HCT116 (cell line): ENCODE results near the gene MYO1G. TPM values are rescaled to one million over a fixed set of nuclear protein-coding genes. Genes with fewer than 3 reads are reported as not detected.

Experiments used
- ATAC-seq: fragments of 200-7000 bp; cut with Tn5 transposase; 2 replicates; pipeline ENCODE4 v1.9.1; 2020; ENCODE audit warnings: mild to moderate bottlenecking, moderate library complexity
- BruUV-seq: library from RNA; stranded (reverse); fragments of 400-500 nt; replicated peaks from 2 replicates; lab custom pipeline; 2021; lab: Mats Ljungman, UMichigan
- CTCF ChIA-PET: fragments of 300-600 bp; sonication (Branson Sonifier 250); formaldehyde crosslinking; loops from one replicate; lab custom pipeline; 2021; ENCODE audit warnings: antibody characterized with exemption; lab: Charles Lee
- POLR2A ChIA-PET: fragments of 300-600, 350-600 bp; sonication (Branson Sonifier 250); formaldehyde crosslinking; loops from one replicate; lab custom pipeline; 2021; ENCODE audit warnings: antibody characterized with exemption; lab: Charles Lee
- RAD21 ChIA-PET, 2 experiments: fragments of 300-600 bp; sonication (Branson Sonifier 250); formaldehyde crosslinking; loops; one replicate each; lab custom pipeline; 2023; ENCODE audit warnings: low total read pairs in 2 of 2; ENCODE audit not compliant: uncharacterized antibody in 2 of 2, unreplicated experiment in 2 of 2, low non-redundant PET in 1 of 2; lab: Charles Lee
- DNase-seq: peaks from one replicate; pipeline ENCODE4 v3.0.0-alpha.2; 2010; ENCODE audit warnings: low read depth, low spot score
- H2AFZ ChIP-seq: fragments of 200-600 bp; shearing (Covaris generic), sonication (generic); 2 replicates; pipeline ENCODE4 v1.6.1; 2017; ENCODE audit warnings: low read depth, mixed run types, mixed read lengths, antibody characterized with exemption, low read length; ENCODE audit not compliant: poor library complexity, severe bottlenecking
- H3K27ac ChIP-seq: 2 replicates; pipeline ENCODE4 v1.5.1; 2012; ENCODE audit warnings: low read depth, low read length
- H3K27me3 ChIP-seq: fragments of 200-600 bp; sonication (generic); 2 replicates; pipeline ENCODE4 v1.6.1; 2016; ENCODE audit warnings: mixed run types, low read length, mixed read lengths; ENCODE audit not compliant: insufficient read depth
- H3K36me3 ChIP-seq, 2 experiments: fragments of 200-500 bp in 1 of 2; fragments of 200-600 bp in 1 of 2; sonication (Bioruptor generic) in 1 of 2; sonication (generic) in 1 of 2; 2 replicates each; pipeline versions ENCODE4 v1.5.1 to v1.6.1; 2014 to 2016; ENCODE audit warnings: low read length in 2 of 2, inconsistent platforms in 1 of 2, mixed read lengths in 1 of 2, mixed run types in 1 of 2; ENCODE audit not compliant: insufficient read depth in 2 of 2, control insufficient read depth in 1 of 2
- H3K4me1 ChIP-seq, 2 experiments: fragments of 200-600 bp in 1 of 2; sonication (generic) in 1 of 2; 2 replicates each; pipeline versions ENCODE4 v1.5.1 to v1.6.1; 2012 to 2017; ENCODE audit warnings: low read length in 2 of 2, inconsistent platforms in 1 of 2, mild to moderate bottlenecking in 1 of 2, mixed read lengths in 1 of 2, mixed run types in 1 of 2, moderate library complexity in 1 of 2; ENCODE audit not compliant: insufficient read depth in 2 of 2, control insufficient read depth in 1 of 2
- H3K4me2 ChIP-seq: fragments of 200-600 bp; sonication (generic); 2 replicates; pipeline ENCODE4 v1.6.1; 2017; ENCODE audit warnings: mixed run types, low read length, mixed read lengths
- H3K4me3 ChIP-seq, 2 experiments: fragments of 200-600 bp in 1 of 2; sonication (generic) in 1 of 2; replicated peaks in 1 of 2; 2 replicates each; pipeline ENCODE4 v1.5.1; 2011 to 2016; ENCODE audit warnings: low read length in 2 of 2, control low read depth in 1 of 2, low read depth in 1 of 2, mild to moderate bottlenecking in 1 of 2, mixed read lengths in 1 of 2, mixed run types in 1 of 2
- H3K79me2 ChIP-seq: fragments of 200-600 bp; sonication (generic); 2 replicates; pipeline ENCODE4 v1.6.1; 2017; ENCODE audit warnings: mild to moderate bottlenecking, mixed run types, low read length, moderate library complexity, mixed read lengths; ENCODE audit not compliant: insufficient read depth
- H3K9ac ChIP-seq: fragments of 200-600 bp; sonication (generic); 2 replicates; pipeline ENCODE4 v1.6.1; 2016; ENCODE audit warnings: low read length, mixed read lengths
- H3K9me2 ChIP-seq: fragments of 200-600 bp; sonication (generic), shearing (Covaris generic); 2 replicates; pipeline ENCODE4 v1.6.1; 2017; ENCODE audit warnings: mixed run types, mild to moderate bottlenecking, moderate library complexity; ENCODE audit not compliant: insufficient read depth
- H3K9me3 ChIP-seq, 2 experiments: fragments of 200-500 bp in 1 of 2; fragments of 200-600 bp in 1 of 2; sonication (Bioruptor generic) in 1 of 2; sonication (generic) in 1 of 2; 2 replicates each; pipeline ENCODE4 v1.6.1; 2014 to 2017; ENCODE audit warnings: low read length in 2 of 2, mixed read lengths in 2 of 2, inconsistent platforms in 1 of 2, low read depth in 1 of 2, mild to moderate bottlenecking in 1 of 2, mixed run types in 1 of 2, moderate library complexity in 1 of 2; ENCODE audit not compliant: control insufficient read depth in 1 of 2, insufficient read depth in 1 of 2
- H4K20me1 ChIP-seq: fragments of 200-600 bp; sonication (generic), shearing (Covaris generic); 2 replicates; pipeline ENCODE4 v1.6.1; 2017; ENCODE audit warnings: mixed run types, mild to moderate bottlenecking, moderate library complexity; ENCODE audit not compliant: insufficient read depth
- ELF1 ChIP-seq: IDR thresholded peaks from 2 replicates; pipeline ENCODE4 v1.6.1; 2012; ENCODE audit warnings: low read depth, borderline replicate concordance
- EZH2 ChIP-seq: fragments of 200-600 bp; sonication (generic); IDR thresholded peaks from 2 replicates; pipeline ENCODE4 v1.6.1; 2017; ENCODE audit warnings: antibody characterized with exemption, mixed run types
- RAD21 ChIP-seq: IDR thresholded peaks from 2 replicates; pipeline ENCODE4 v1.6.1; 2012; ENCODE audit warnings: low read depth, mild to moderate bottlenecking
- REST ChIP-seq: IDR thresholded peaks from 2 replicates; pipeline ENCODE4 v1.6.1; 2012; ENCODE audit warnings: low read depth
- SIN3A ChIP-seq: IDR thresholded peaks from 2 replicates; pipeline ENCODE4 v1.6.1; 2012; ENCODE audit warnings: low read depth
- ZNF274 ChIP-seq: fragments of 200-500 bp; sonication (Bioruptor generic); IDR thresholded peaks from 2 replicates; pipeline ENCODE4 v1.6.1; 2014; ENCODE audit warnings: mild to moderate bottlenecking, low read depth, low read length, inconsistent platforms
- intact Hi-C: fragments of 100-400 bp; cut with micrococcal nuclease; formaldehyde crosslinking; loops from 2 replicates; pipeline ENCODE4 v1.10.0; 2022
- total RNA-seq: library from RNA; stranded (reverse); gene quantifications from one replicate; pipeline ENCODE4 v1.2.1, GENCODE V29; 2021; ENCODE audit not compliant: unreplicated experiment
- TF ChIP-seq, protein P1 (sequence below): IDR thresholded peaks from 2 replicates; pipeline ENCODE4 v1.6.1; 2012
- TF ChIP-seq, protein P2 (sequence below): IDR thresholded peaks from 2 replicates; pipeline ENCODE4 v1.6.1; 2012

MYO1G gene
- total RNA-seq, 1 experiment from 2014 or later: 0.74 TPM

GRCh38 chr7:44970523-44971051 is 8.2 kb downstream of the MYO1G start:
- intact Hi-C loops: no loop called here
- peaks cover 3 to 5% of the 10 kb centered on the region in 2 experiments; a peak in 2 of 4 replicates for H3K4me1 ChIP-seq
- no peak overlapping the region for H3K9ac ChIP-seq
- no peak overlapping the region for H3K4me3 ChIP-seq
- no peak overlapping the region for H2AFZ ChIP-seq
- POLR2A ChIA-PET: interaction anchor here (1.3 kb wide), 1 partner anchor 17 kb away, joined by 3 read pairs; no protein-coding TSS in a partner anchor
- no peaks in the 10 kb centered on the region for H3K27me3 ChIP-seq
- no peaks in the 10 kb centered on the region for H3K9me2 ChIP-seq
- no peaks in the 10 kb centered on the region for H3K79me2 ChIP-seq
- H3K4me2 ChIP-seq: no peak overlapping the region
- H3K36me3 ChIP-seq: no peaks in the 10 kb centered on the region
- DNase-seq (no peak), ATAC-seq (no peak)
- H4K20me1 ChIP-seq: no peaks in the 10 kb centered on the region
- no peaks in the 10 kb centered on the region for H3K9me3 ChIP-seq
- BruUV-seq: no TSS peak
- RAD21 ChIA-PET: no interaction called here
- CTCF ChIA-PET: no interaction called here
- no peak overlapping the region for H3K27ac ChIP-seq
- TF ChIP-seq ZNF274 (no peak), EZH2 (no peak), SIN3A (no peak), REST (no peak), ELF1 (no peak), RAD21 (no peak)
- TF ChIP-seq, protein P1, sequence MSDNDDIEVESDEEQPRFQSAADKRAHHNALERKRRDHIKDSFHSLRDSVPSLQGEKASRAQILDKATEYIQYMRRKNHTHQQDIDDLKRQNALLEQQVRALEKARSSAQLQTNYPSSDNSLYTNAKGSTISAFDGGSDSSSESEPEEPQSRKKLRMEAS: no peak
- TF ChIP-seq, protein P2, sequence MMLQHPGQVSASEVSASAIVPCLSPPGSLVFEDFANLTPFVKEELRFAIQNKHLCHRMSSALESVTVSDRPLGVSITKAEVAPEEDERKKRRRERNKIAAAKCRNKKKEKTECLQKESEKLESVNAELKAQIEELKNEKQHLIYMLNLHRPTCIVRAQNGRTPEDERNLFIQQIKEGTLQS: no peak
- TF ChIP-seq, all 23 proteins: peak for 0
